GM21381 (cell line): Measurements from ENCODE around the gene PTK6.
"Not testable (repeated sequence)": the region's sequence is repeated elsewhere in the genome, so short reads cannot be mapped to it uniquely, and the experiment has no call there.

ENCODE experiments used
- ATAC-seq: cut with Tn5 transposase; IDR thresholded peaks from one replicate; pipeline ENCODE4 v1.9.1; 2021; ENCODE audit warnings: mild to moderate bottlenecking, moderate library complexity; ENCODE audit not compliant: unreplicated experiment

The PTK6 gene

GRCh38 chr20:63483834-63484233 is 53.3 kb downstream of the PTK6 start:
- no peak for ATAC-seq

- ATAC-seq: no peak
These were observed 55.1 kb downstream of the PTK6 start for GRCh38 chr20:63482021-63482587.

- ATAC-seq: no peak
These were observed 55.7 kb downstream of the PTK6 start for GRCh38 chr20:63481503-63481902.

GRCh38 chr20:63479695-63480419 is 57.3 kb downstream of the PTK6 start:
- not testable (repeated sequence) for ATAC-seq

GRCh38 chr20:63478346-63479302 is 58.6 kb downstream of the PTK6 start:
- no peak for ATAC-seq
